Type B pancreatic cell (in vitro differentiated cells): ENCODE data around the gene VTA1. TPM values are rescaled to one million over a fixed set of nuclear protein-coding genes. Genes with fewer than 3 reads are reported as not detected.
"Not testable (repeated sequence)": the region's sequence is repeated elsewhere in the genome, so short reads cannot be mapped to it uniquely, and the experiment has no call there.

Experiments used
- DNase-seq: peaks from one replicate; pipeline ENCODE4 v3.0.0; 2021; ENCODE audit warnings: mixed read lengths; ENCODE audit not compliant: unreplicated experiment; ENCODE audit errors: extremely low spot score
- H3K27ac Mint-ChIP-seq: 2 replicates; pipeline ENCODE4 v1.8.0; 2021; ENCODE audit warnings: mild to moderate bottlenecking, mixed read lengths
- H3K27me3 Mint-ChIP-seq: 2 replicates; pipeline ENCODE4 v1.8.0; 2021; ENCODE audit warnings: mixed read lengths
- H3K36me3 Mint-ChIP-seq: 2 replicates; pipeline ENCODE4 v1.8.0; 2021; ENCODE audit warnings: mixed read lengths
- H3K4me1 Mint-ChIP-seq: one replicate; pipeline ENCODE4 v1.8.0; 2021; ENCODE audit warnings: mixed read lengths; ENCODE audit not compliant: unreplicated experiment
- H3K4me3 Mint-ChIP-seq: 2 replicates; pipeline ENCODE4 v1.8.0; 2021; ENCODE audit warnings: mild to moderate bottlenecking, mixed read lengths
- H3K9me3 Mint-ChIP-seq: 2 replicates; pipeline ENCODE4 v1.8.0; 2021; ENCODE audit warnings: mixed read lengths
- total RNA-seq: library from RNA; stranded (reverse); gene quantifications from 2 replicates; pipeline ENCODE4 v1.2.1, GENCODE V29; 2021; ENCODE audit warnings: low replicate concordance
- TF ChIP-seq, protein P1 (sequence below): fragments of 200-600 bp; sonication (generic); conservative IDR thresholded peaks from 2 replicates; pipeline ENCODE4 v1.5.0; 2021; ENCODE audit warnings: antibody characterized with exemption, mild to moderate bottlenecking

The VTA1 gene
- total RNA-seq, 1 donor from 2014 or later = 49.9 TPM

DNA sequence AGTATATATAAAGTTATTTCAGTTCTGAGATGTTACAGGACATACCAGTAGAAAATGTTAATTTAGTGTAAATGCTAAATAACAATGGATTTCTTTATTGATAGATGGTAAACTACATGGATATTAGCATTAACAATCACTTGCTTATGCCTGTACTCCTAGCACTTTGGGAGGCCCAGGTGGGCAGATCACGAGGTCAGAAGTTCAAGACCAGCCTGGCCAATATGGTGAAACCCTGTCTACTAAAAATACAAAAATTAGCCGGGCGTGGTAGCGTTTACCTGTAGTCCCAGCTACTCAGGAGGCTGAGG, 9.7 kb downstream of the VTA1 start:
- TF ChIP-seq, protein P1, sequence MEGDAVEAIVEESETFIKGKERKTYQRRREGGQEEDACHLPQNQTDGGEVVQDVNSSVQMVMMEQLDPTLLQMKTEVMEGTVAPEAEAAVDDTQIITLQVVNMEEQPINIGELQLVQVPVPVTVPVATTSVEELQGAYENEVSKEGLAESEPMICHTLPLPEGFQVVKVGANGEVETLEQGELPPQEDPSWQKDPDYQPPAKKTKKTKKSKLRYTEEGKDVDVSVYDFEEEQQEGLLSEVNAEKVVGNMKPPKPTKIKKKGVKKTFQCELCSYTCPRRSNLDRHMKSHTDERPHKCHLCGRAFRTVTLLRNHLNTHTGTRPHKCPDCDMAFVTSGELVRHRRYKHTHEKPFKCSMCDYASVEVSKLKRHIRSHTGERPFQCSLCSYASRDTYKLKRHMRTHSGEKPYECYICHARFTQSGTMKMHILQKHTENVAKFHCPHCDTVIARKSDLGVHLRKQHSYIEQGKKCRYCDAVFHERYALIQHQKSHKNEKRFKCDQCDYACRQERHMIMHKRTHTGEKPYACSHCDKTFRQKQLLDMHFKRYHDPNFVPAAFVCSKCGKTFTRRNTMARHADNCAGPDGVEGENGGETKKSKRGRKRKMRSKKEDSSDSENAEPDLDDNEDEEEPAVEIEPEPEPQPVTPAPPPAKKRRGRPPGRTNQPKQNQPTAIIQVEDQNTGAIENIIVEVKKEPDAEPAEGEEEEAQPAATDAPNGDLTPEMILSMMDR = peak; percentile 28
- H3K36me3 Mint-ChIP-seq = not testable (repeated sequence)

DNA sequence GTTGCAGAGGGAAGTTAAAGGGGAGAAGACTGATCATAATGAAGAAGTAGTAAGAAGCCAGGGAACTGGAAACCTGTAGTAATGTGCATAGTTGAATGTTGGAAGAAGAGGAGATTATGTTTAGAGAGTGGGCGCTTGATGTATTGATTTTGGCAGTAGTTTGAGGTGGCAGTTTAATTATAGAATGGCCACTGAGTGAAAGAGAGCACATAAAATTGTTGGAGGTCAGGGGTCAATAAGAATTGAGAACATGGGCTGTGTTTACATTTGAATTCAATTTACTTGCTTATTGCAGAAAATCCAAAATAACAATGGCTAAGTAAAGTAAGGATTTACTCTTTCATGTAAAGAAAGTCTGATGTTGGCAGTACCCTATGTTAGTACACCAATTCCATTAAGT, 15.7 kb downstream of the VTA1 start:
- H3K27ac Mint-ChIP-seq = no peak overlapping the region
- TF ChIP-seq, protein P1 = no peak

More for the DNA sequence above, 9.7 kb downstream of the VTA1 start:
- not testable (repeated sequence) for H3K4me1 Mint-ChIP-seq, H3K9me3 Mint-ChIP-seq, DNase-seq, H3K4me3 Mint-ChIP-seq, H3K27ac Mint-ChIP-seq, H3K27me3 Mint-ChIP-seq

DNA sequence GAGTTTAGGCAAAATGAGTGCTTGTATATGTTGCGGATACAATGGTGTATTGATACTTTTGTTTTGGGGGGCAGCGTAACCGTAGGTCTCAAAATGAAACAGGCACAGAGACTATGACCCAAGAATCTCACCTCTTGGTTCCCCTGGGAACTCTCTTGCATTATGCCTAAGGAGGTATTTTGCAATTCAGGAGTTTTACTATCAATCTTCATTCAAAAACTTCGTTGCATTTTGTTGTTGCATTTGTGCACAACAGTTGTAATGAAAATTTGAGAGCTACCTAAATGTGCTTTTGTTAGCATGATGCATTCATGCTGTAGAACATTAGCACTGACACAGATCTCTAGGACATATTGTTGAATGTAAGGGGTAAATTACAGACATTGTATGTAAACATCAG, 18.2 kb downstream of the VTA1 start:
- no peak overlapping the region for H3K4me3 Mint-ChIP-seq
- H3K9me3 Mint-ChIP-seq = no peaks in the 10 kb centered on the region
- no peaks in the 10 kb centered on the region for H3K36me3 Mint-ChIP-seq
- no peak for DNase-seq
- H3K4me1 Mint-ChIP-seq = peaks cover 9% of the 10 kb centered on the region
- no peaks in the 10 kb centered on the region for H3K27me3 Mint-ChIP-seq
- no peak overlapping the region for H3K27ac Mint-ChIP-seq
- TF ChIP-seq, protein P1 = no peak

More for the DNA sequence above, 15.7 kb downstream of the VTA1 start:
- H3K36me3 Mint-ChIP-seq = peaks cover 4% of the 10 kb centered on the region
- H3K4me1 Mint-ChIP-seq = peaks cover 9% of the 10 kb centered on the region
- no peaks in the 10 kb centered on the region for H3K9me3 Mint-ChIP-seq
- no peaks in the 10 kb centered on the region for H3K27me3 Mint-ChIP-seq
- H3K4me3 Mint-ChIP-seq = no peak overlapping the region
- no peak for DNase-seq

DNA sequence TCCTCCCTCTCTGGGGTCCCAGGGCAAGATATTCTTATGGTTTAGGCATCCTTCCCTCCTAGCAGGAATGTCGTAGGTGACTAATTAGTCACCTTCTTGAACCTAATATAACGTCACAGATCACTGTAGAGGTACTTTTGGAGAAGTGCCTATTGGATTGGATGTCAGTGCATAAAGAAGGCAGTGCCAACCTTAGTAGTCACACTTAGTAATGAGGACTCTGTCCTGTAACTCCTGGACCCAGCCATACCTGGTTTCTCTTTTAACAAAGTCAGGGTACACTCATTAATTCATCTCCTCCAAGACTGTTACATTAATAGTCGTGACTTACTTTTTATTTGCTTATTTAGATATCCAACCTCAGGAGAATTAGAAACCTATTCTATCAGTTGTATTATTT, 20.0 kb downstream of the VTA1 start:
- TF ChIP-seq, protein P1 = no peak

DNA sequence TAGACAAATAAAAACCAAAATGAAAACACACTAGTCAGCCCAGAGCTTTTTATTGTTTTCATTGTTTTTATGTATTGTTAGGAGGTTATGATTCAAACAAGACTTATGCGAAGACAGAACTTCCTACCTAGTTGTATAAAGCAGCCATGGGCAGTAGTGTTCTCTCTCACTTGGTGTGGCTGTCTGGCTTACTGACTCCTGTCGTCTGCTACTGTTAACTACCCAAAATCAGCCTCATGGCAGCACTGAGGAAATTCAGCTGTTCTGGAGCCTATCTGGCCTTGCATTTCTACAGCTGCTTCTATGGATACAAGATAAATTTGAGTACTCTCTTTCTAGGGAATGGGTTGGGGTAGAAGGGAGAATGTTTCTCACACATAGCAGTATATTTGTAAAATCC, 20.4 kb downstream of the VTA1 start:
- no peaks in the 10 kb centered on the region for H3K9me3 Mint-ChIP-seq
- peaks cover 2% of the 10 kb centered on the region for H3K36me3 Mint-ChIP-seq
- peaks cover 4% of the 10 kb centered on the region for H3K4me1 Mint-ChIP-seq
- DNase-seq = no peak
- H3K4me3 Mint-ChIP-seq = no peak overlapping the region
- no peak overlapping the region for H3K27ac Mint-ChIP-seq
- no peaks in the 10 kb centered on the region for H3K27me3 Mint-ChIP-seq
- TF ChIP-seq, protein P1 = no peak

More for the DNA sequence above, 20.0 kb downstream of the VTA1 start:
- Mint-ChIP-seq H3K9me3 (no peaks in the 10 kb centered on the region), H3K4me1 (peaks cover 8% of the 10 kb centered on the region), H3K27ac (no peak overlapping the region), H3K27me3 (no peaks in the 10 kb centered on the region), H3K4me3 (no peak overlapping the region), H3K36me3 (no peaks in the 10 kb centered on the region)
- DNase-seq = no peak

DNA sequence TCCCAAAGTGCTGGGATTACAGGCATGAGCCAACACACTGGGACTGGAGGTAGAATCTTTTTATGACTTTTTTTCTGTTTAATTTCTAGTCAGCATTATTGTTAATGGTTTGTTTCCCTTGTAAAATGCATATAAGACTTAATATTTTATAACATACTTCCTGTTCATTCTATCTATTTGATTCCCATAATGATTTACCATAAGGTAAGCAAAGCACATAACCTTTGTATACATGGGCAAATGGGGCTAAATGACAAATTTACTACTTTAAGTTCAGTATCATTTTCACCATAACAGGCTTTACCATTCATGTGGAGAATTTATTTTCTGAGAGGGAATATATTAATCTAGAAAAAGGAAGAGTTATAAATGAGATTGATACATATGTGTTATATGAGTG, 24.3 kb downstream of the VTA1 start:
- Mint-ChIP-seq H3K27ac (no peak overlapping the region), H3K4me3 (no peak overlapping the region), H3K4me1 (no peaks in the 10 kb centered on the region), H3K36me3 (peaks cover 23% of the 10 kb centered on the region), H3K27me3 (no peaks in the 10 kb centered on the region), H3K9me3 (no peaks in the 10 kb centered on the region)
- DNase-seq = no peak
- TF ChIP-seq, protein P1 = no peak
